Endothelial cell of umbilical vein (primary cell): ENCODE data around the gene PSME3IP1. TPM values are rescaled to one million over a fixed set of nuclear protein-coding genes. Genes with fewer than 3 reads are reported as not detected.

Experiments used
- BruUV-seq: library from RNA; stranded (reverse); fragments of 400-500 nt; replicated peaks from 2 replicates; lab custom pipeline; 2021; lab: Mats Ljungman, UMichigan
- CTCF ChIA-PET: fragments of 300-600, 350-600 bp; sonication (Branson Sonifier 250); formaldehyde crosslinking; loops from one replicate; lab custom pipeline; 2021; ENCODE audit warnings: antibody characterized with exemption, inconsistent platforms; lab: Charles Lee
- POLR2A ChIA-PET: fragments of 300-600, 350-600 bp; sonication (Branson Sonifier 250); formaldehyde crosslinking; loops from one replicate; lab custom pipeline; 2021; ENCODE audit warnings: antibody characterized with exemption, inconsistent platforms; lab: Charles Lee
- DNase-seq: peaks from one replicate; pipeline ENCODE4 v3.0.0-alpha.2; 2011; ENCODE audit warnings: low read depth, low spot score
- FAIRE-seq: peaks from 2 replicates; lab custom pipeline; 2011; peaks lifted over from hg19 to GRCh38; lab: Jason Lieb, UNC
- H2AFZ ChIP-seq: 2 replicates; pipeline ENCODE4 v1.6.0; 2012; ENCODE audit warnings: low read depth, low read length, control low read depth, inconsistent platforms
- H3K27ac ChIP-seq: 2 replicates; pipeline ENCODE4 v1.5.1; 2011; ENCODE audit warnings: low read depth, mild to moderate bottlenecking, control low read depth, low read length, moderate library complexity; ENCODE audit not compliant: insufficient read depth
- H3K27me3 ChIP-seq, 2 experiments: 2 replicates each; pipeline versions ENCODE4 v1.6.0 to v1.6.1; 2011; ENCODE audit warnings: low read length in 2 of 2, mixed read lengths in 1 of 2; ENCODE audit not compliant: control insufficient read depth in 2 of 2, insufficient read depth in 2 of 2
- H3K36me3 ChIP-seq, 2 experiments: 2 replicates in 1 of 2; 3 replicates in 1 of 2; pipeline ENCODE4 v1.5.1; 2011; ENCODE audit warnings: low read length in 2 of 2, mild to moderate bottlenecking in 1 of 2, moderate library complexity in 1 of 2; ENCODE audit not compliant: control insufficient read depth in 2 of 2, insufficient read depth in 2 of 2; ENCODE audit errors: extremely low read depth in 1 of 2
- H3K4me1 ChIP-seq: 3 replicates; pipeline ENCODE4 v1.5.1; 2011; ENCODE audit warnings: mild to moderate bottlenecking, low read length; ENCODE audit not compliant: control insufficient read depth, insufficient read depth; ENCODE audit errors: extremely low read depth
- H3K4me2 ChIP-seq: 2 replicates; pipeline ENCODE4 v1.6.1; 2011; ENCODE audit warnings: low read length, control low read depth, mixed read lengths; ENCODE audit not compliant: insufficient read depth
- H3K4me3 ChIP-seq, 3 experiments: fragments of 200-600 bp in 1 of 3; sonication (generic), shearing (Covaris generic) in 1 of 3; replicated peaks in 1 of 3; 2 replicates each; pipeline ENCODE4 v1.5.1; 2011 to 2016; ENCODE audit warnings: control low read depth in 3 of 3, low read length in 3 of 3, mild to moderate bottlenecking in 2 of 3, inconsistent platforms in 1 of 3, low read depth in 1 of 3, moderate library complexity in 1 of 3; ENCODE audit not compliant: insufficient read depth in 1 of 3
- H3K79me2 ChIP-seq: 2 replicates; pipeline ENCODE4 v1.6.0; 2012; ENCODE audit warnings: low read length, inconsistent platforms; ENCODE audit not compliant: control insufficient read depth, insufficient read depth
- H3K9ac ChIP-seq: replicated peaks from 2 replicates; pipeline ENCODE3; 2011; ENCODE audit warnings: low read length, control low read depth; ENCODE audit not compliant: insufficient read depth; ENCODE audit errors: extremely low read depth
- H3K9me1 ChIP-seq: replicated peaks from 3 replicates; pipeline ENCODE4 v1.6.0; 2011; ENCODE audit warnings: mild to moderate bottlenecking, low read length; ENCODE audit not compliant: control insufficient read depth, insufficient read depth; ENCODE audit errors: extremely low read depth
- H3K9me3 ChIP-seq: replicated peaks from 2 replicates; pipeline ENCODE4 v1.5.1; 2012; ENCODE audit warnings: low read length, inconsistent platforms; ENCODE audit not compliant: control insufficient read depth, insufficient read depth
- H4K20me1 ChIP-seq: replicated peaks from 2 replicates; pipeline ENCODE3; 2011; ENCODE audit warnings: mild to moderate bottlenecking, low read length; ENCODE audit not compliant: control insufficient read depth, insufficient read depth; ENCODE audit errors: extremely low read depth
- EZH2 ChIP-seq: IDR thresholded peaks from 2 replicates; pipeline ENCODE4 v1.6.1; 2012; ENCODE audit warnings: borderline replicate concordance, low read depth, mild to moderate bottlenecking, moderate library complexity, low read length, inconsistent platforms; ENCODE audit not compliant: severe bottlenecking
- FOS ChIP-seq: IDR thresholded peaks from 2 replicates; pipeline ENCODE4 v1.6.1; 2011; ENCODE audit warnings: mild to moderate bottlenecking, low read length, moderate library complexity, borderline replicate concordance; ENCODE audit not compliant: insufficient read depth
- JUN ChIP-seq: IDR thresholded peaks from 2 replicates; pipeline ENCODE4 v1.6.1; 2011; ENCODE audit warnings: borderline replicate concordance, low read depth; ENCODE audit not compliant: insufficient read length, insufficient read depth
- MYC ChIP-seq: IDR thresholded peaks from one replicate; pipeline ENCODE4 v1.6.1; 2011; ENCODE audit warnings: mild to moderate bottlenecking, low read depth, low read length
- POLR2AphosphoS5 ChIP-seq: IDR thresholded peaks from 2 replicates; pipeline ENCODE4 v1.6.1; 2012; ENCODE audit warnings: low read depth, mild to moderate bottlenecking, control low read depth, low read length, moderate library complexity; ENCODE audit not compliant: insufficient read depth
- dilution Hi-C: fragments of 300-500 bp; cut with MboI; formaldehyde crosslinking; loops from one replicate; pipeline ENCODE4 v1.15.0; 2019; ENCODE audit warnings: low sequenced_read_pairs; ENCODE audit not compliant: extremely low pct_ligation_motif_present
- intact Hi-C: fragments of 100-400 bp; cut with micrococcal nuclease; formaldehyde crosslinking; loops from one replicate; pipeline ENCODE4 v1.10.0; 2022
- polyA plus RNA-seq, 4 experiments: library from polyadenylated mRNA; depleted of rRNA in 3 of 4; stranded (reverse) in 3 of 4; unstranded in 1 of 4; fragments of >200 nt; gene quantifications; 2 replicates each; pipeline versions ENCODE4 v1.2.1 to v1.2.3, GENCODE V29; 2011 to 2012; ENCODE audit warnings: missing spikeins in 1 of 4
- total RNA-seq: library from RNA; stranded (reverse); gene quantifications from 2 replicates; pipeline ENCODE4 v1.2.3, GENCODE V29; 2021
- TF ChIP-seq, protein P1 (sequence below), 2 donors: IDR thresholded peaks; 1 replicate in 1 of 2; 2 replicates in 1 of 2; pipeline ENCODE4 v1.5.1; 2011; ENCODE audit warnings: low read length in 2 of 2, mild to moderate bottlenecking in 2 of 2, moderate library complexity in 2 of 2, control low read depth in 1 of 2, inconsistent platforms in 1 of 2, low read depth in 1 of 2; ENCODE audit not compliant: insufficient read depth in 1 of 2; ENCODE audit errors: extremely low read depth in 1 of 2

Gene PSME3IP1
- total and polyA plus RNA-seq, 2 donors (not counting 3 experiments of a cell fraction or from before 2014, with no cell fraction given): 86.2 to 91.8 TPM

- Histone ChIP-seq H3K9ac (no peak overlapping the region), H3K9me3 (no peaks in the 10 kb centered on the region), H3K4me1 (peaks cover 27% of the 10 kb centered on the region), H3K9me1 (no peaks in the 10 kb centered on the region), H2AFZ (no peak overlapping the region), H3K27me3 (no peaks in the 10 kb centered on the region), H3K79me2 (no peaks in the 10 kb centered on the region), H3K36me3 (peaks cover 0 to 20% of the 10 kb centered on the region in 2 experiments), H3K4me2 (no peak overlapping the region), H3K27ac (no peak overlapping the region), H3K4me3 (no peak overlapping the region), H4K20me1 (no peaks in the 10 kb centered on the region)
- BruUV-seq: no TSS peak
- dilution Hi-C loops: no loop called here
- TF ChIP-seq EZH2: no peak
- no peak for TF ChIP-seq MYC
- TF ChIP-seq FOS: no peak
- TF ChIP-seq, protein P1, sequence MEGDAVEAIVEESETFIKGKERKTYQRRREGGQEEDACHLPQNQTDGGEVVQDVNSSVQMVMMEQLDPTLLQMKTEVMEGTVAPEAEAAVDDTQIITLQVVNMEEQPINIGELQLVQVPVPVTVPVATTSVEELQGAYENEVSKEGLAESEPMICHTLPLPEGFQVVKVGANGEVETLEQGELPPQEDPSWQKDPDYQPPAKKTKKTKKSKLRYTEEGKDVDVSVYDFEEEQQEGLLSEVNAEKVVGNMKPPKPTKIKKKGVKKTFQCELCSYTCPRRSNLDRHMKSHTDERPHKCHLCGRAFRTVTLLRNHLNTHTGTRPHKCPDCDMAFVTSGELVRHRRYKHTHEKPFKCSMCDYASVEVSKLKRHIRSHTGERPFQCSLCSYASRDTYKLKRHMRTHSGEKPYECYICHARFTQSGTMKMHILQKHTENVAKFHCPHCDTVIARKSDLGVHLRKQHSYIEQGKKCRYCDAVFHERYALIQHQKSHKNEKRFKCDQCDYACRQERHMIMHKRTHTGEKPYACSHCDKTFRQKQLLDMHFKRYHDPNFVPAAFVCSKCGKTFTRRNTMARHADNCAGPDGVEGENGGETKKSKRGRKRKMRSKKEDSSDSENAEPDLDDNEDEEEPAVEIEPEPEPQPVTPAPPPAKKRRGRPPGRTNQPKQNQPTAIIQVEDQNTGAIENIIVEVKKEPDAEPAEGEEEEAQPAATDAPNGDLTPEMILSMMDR (IDR thresholded peaks at IDR 0.05; ENCODE audit: extremely low read depth in 1 of 2, insufficient read depth in 1 of 2, low read depth in 1 of 2, low read length in 2 of 2): no peak
- TF ChIP-seq JUN: no peak
- no peak for TF ChIP-seq POLR2AphosphoS5
- DNase-seq: no peak
- ChIA-PET CTCF (interaction anchor here (1.4 to 6.4 kb wide), 3 partner anchors 11 to 189 kb away, joined by 3 to 57 read pairs (median 4); partner anchors contain the start of gene CPNE2), POLR2A (interaction anchor here (0.5 kb wide), 1 partner anchor 9 kb away, joined by 4 read pairs; no protein-coding TSS in a partner anchor)
- FAIRE-seq: no peak
- intact Hi-C loops: no loop called here
Measured at GRCh38 chr16:57152096-57153093, 33.4 kb downstream of the PSME3IP1 start.
